ENCODE measurements around the gene PMM1. TPM values are rescaled to one million over a fixed set of nuclear protein-coding genes. Genes with fewer than 3 reads are reported as not detected.

Gene PMM1
- total RNA-seq, 1 donor = 15.6 TPM

DNA sequence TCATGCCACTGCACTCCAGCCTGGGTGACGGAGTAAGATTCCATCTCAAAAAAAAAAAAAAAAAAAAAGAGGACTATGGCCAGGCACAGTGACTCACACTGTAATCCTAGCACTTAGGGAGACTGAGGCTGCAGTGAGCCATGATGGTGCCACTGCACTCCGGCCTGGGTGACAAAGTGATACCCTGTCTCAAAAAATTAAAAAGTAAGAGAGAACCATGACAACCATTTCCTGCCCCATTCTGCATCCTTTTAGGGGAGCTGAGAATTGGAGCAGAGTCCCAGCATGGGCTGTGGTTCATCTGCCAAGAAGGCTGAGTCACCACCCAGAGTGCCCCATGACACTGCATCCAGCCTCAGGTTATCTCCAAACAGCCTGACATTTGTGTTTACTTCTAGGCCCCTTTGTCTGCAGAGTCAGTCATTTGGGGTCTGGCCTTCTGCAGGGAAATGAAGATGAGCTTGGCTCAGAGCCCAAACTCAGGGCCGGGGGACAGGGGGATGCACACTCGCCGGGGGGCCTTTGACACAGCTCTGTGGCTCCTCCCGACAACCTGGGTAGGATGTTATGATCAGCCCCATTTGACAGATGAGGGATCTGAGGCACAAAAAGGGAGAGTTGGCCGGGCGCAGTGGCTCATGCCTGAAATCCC lies 24.1 kb downstream of the PMM1 start:
- H3K4me1 ChIP-seq (ENCODE audit: insufficient read depth, low read length) = peaks cover 19% of the 10 kb centered on the region
- H3K27ac ChIP-seq (ENCODE audit: low read depth, low read length) = peak overlapping the region; percentile 27
- TF ChIP-seq, protein P1, sequence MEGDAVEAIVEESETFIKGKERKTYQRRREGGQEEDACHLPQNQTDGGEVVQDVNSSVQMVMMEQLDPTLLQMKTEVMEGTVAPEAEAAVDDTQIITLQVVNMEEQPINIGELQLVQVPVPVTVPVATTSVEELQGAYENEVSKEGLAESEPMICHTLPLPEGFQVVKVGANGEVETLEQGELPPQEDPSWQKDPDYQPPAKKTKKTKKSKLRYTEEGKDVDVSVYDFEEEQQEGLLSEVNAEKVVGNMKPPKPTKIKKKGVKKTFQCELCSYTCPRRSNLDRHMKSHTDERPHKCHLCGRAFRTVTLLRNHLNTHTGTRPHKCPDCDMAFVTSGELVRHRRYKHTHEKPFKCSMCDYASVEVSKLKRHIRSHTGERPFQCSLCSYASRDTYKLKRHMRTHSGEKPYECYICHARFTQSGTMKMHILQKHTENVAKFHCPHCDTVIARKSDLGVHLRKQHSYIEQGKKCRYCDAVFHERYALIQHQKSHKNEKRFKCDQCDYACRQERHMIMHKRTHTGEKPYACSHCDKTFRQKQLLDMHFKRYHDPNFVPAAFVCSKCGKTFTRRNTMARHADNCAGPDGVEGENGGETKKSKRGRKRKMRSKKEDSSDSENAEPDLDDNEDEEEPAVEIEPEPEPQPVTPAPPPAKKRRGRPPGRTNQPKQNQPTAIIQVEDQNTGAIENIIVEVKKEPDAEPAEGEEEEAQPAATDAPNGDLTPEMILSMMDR (IDR thresholded peaks at IDR 0.05; ENCODE audit: extremely low read depth, low read depth, low read length) = no peak
- H3K79me2 ChIP-seq (ENCODE audit: insufficient read depth, low read length) = no peaks in the 10 kb centered on the region
- H2AFZ ChIP-seq (ENCODE audit: low read length) = peak overlapping the region; percentile 3
- no peaks in the 10 kb centered on the region for H3K36me3 ChIP-seq (ENCODE audit: insufficient read depth, low read length)
- H3K9me3 ChIP-seq (ENCODE audit: low read depth, low read length) = no peaks in the 10 kb centered on the region
- H3K4me3 ChIP-seq (ENCODE audit: insufficient read depth, low read length) = no peak overlapping the region
- H4K20me1 ChIP-seq (ENCODE audit: insufficient read depth, low read length) = no peaks in the 10 kb centered on the region
- peak; percentile 97 for DNase-seq (ENCODE audit: insufficient read length, low spot score, missing footprints)
- no peaks in the 10 kb centered on the region for H3K27me3 ChIP-seq (ENCODE audit: insufficient read depth, low read length)
- H3K4me2 ChIP-seq (ENCODE audit: insufficient read depth, low read length) = no peak overlapping the region

DNA sequence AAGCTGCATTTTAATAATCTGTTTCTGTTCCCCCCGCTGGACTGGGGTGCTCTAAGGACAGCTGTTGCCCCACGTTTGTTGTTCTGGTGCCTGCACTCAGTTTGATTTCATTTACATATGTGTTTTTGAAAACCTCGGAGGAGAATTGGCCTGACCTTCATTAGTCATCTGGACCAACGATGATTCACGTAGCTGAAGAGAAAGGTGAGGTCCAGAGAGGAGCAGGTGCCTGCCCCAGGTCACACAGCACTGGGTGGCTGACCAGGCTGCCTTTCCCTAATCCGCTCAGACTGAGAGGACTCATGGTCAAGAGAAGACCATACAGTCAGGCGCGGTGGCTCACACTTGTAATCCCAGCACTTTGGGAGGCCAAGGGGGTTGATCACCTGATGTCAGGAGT lies 25.1 kb downstream of the PMM1 start:
- peaks cover 19% of the 10 kb centered on the region for H3K4me1 ChIP-seq (ENCODE audit: insufficient read depth, low read length)
- peak; percentile 76 for DNase-seq (ENCODE audit: insufficient read length, low spot score, missing footprints)
- H3K36me3 ChIP-seq (ENCODE audit: insufficient read depth, low read length) = no peaks in the 10 kb centered on the region
- no peaks in the 10 kb centered on the region for H3K9me3 ChIP-seq (ENCODE audit: low read depth, low read length)
- H3K27me3 ChIP-seq (ENCODE audit: insufficient read depth, low read length) = no peaks in the 10 kb centered on the region
- no peak overlapping the region for H3K27ac ChIP-seq (ENCODE audit: low read depth, low read length)
- H3K4me3 ChIP-seq (ENCODE audit: insufficient read depth, low read length) = no peak overlapping the region
- H3K79me2 ChIP-seq (ENCODE audit: insufficient read depth, low read length) = no peaks in the 10 kb centered on the region
- no peak overlapping the region for H2AFZ ChIP-seq (ENCODE audit: low read length)
- TF ChIP-seq, protein P1 (IDR thresholded peaks at IDR 0.05; ENCODE audit: extremely low read depth, low read depth, low read length) = no peak
- H4K20me1 ChIP-seq (ENCODE audit: insufficient read depth, low read length) = no peaks in the 10 kb centered on the region
- H3K4me2 ChIP-seq (ENCODE audit: insufficient read depth, low read length) = no peak overlapping the region

DNA sequence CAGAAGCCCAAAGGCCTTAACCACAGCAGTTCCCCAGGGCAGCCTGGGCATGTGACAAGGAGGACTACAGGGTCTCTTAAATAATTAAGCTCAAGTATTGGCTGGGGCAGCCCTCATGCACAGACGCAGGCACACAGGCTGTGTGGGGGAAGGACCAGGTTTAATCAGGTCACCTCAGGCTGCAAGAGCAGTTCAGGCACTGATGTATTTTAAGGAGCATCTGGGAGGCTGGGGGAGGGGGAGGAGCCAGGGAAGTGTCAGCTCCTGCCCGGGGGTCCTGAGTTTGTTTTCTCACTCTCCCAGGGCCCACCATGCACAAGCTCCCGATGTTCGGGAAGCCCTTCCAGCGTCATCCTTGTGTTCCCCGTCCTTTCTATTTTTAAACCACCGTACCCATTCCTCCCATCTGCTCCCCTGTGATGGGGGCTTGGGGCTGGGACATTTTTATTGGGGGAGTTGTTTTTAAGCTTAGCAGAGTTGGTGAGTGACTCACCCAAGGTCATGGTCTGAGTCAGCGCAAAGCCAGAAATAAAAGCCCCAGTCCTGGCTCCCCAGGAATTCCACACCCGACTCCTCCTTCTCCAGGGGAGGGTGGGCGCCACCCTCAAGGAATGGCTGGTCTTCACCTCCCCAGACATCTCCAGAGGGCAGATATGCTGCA lies 26.5 kb downstream of the PMM1 start:
- Histone ChIP-seq H3K4me2 (ENCODE audit: insufficient read depth, low read length) (peak overlapping the region; percentile 63), H3K36me3 (ENCODE audit: insufficient read depth, low read length) (no peaks in the 10 kb centered on the region), H3K27me3 (ENCODE audit: insufficient read depth, low read length) (no peaks in the 10 kb centered on the region), H3K79me2 (ENCODE audit: insufficient read depth, low read length) (no peaks in the 10 kb centered on the region), H3K9me3 (ENCODE audit: low read depth, low read length) (no peaks in the 10 kb centered on the region), H3K4me1 (ENCODE audit: insufficient read depth, low read length) (peaks cover 19% of the 10 kb centered on the region), H4K20me1 (ENCODE audit: insufficient read depth, low read length) (no peaks in the 10 kb centered on the region), H3K27ac (ENCODE audit: low read depth, low read length) (no peak overlapping the region), H3K4me3 (ENCODE audit: insufficient read depth, low read length) (peak overlapping the region; percentile 41), H2AFZ (ENCODE audit: low read length) (peak overlapping the region; percentile 67)
- DNase-seq (ENCODE audit: insufficient read length, low spot score, missing footprints) = peak; percentile 97
- TF ChIP-seq, protein P1 (IDR thresholded peaks at IDR 0.05; ENCODE audit: extremely low read depth, low read depth, low read length) = no peak

DNA sequence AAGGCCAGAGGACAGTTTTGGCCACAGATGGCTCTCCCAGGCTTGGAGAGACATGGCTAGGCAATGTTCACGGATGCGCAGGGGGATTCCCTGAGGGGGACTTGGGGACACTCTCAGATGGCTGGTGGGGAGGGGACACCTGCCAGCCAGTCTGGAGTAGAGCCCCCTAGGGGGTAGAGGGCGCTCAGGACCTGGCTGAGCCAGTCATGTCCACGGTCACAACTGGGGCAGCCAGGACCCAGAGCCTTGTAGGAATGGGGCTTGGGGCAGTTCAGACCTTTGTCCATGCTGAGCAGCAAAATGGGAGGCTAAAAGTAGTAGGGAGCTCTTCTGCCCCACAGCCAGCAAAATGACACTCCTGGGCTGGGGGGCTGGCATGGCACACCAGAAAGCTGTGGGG lies 27.2 kb downstream of the PMM1 start:
- H3K27ac ChIP-seq (ENCODE audit: low read depth, low read length) = no peak overlapping the region
- peak; percentile 32 for DNase-seq (ENCODE audit: insufficient read length, low spot score, missing footprints)
- H3K9me3 ChIP-seq (ENCODE audit: low read depth, low read length) = no peaks in the 10 kb centered on the region
- H3K4me3 ChIP-seq (ENCODE audit: insufficient read depth, low read length) = no peak overlapping the region
- TF ChIP-seq, protein P1 (IDR thresholded peaks at IDR 0.05; ENCODE audit: extremely low read depth, low read depth, low read length) = no peak
- no peak overlapping the region for H2AFZ ChIP-seq (ENCODE audit: low read length)
- no peaks in the 10 kb centered on the region for H3K36me3 ChIP-seq (ENCODE audit: insufficient read depth, low read length)
- H4K20me1 ChIP-seq (ENCODE audit: insufficient read depth, low read length) = no peaks in the 10 kb centered on the region
- H3K79me2 ChIP-seq (ENCODE audit: insufficient read depth, low read length) = no peaks in the 10 kb centered on the region
- H3K27me3 ChIP-seq (ENCODE audit: insufficient read depth, low read length) = no peaks in the 10 kb centered on the region
- H3K4me1 ChIP-seq (ENCODE audit: insufficient read depth, low read length) = peaks cover 25% of the 10 kb centered on the region
- H3K4me2 ChIP-seq (ENCODE audit: insufficient read depth, low read length) = no peak overlapping the region

Measured in osteoblast (primary cell).